VCaP (cell line): ENCODE results near the gene FOXM1.

Experiments used
- H3K27ac ChIP-seq: fragments of 450-650 bp; 2 replicates; pipeline ENCODE4 v1.5.1; 2017
- CTCF ChIP-seq: fragments of 450-650 bp; conservative IDR thresholded peaks from 2 replicates; pipeline ENCODE4 v1.5.1; 2017; ENCODE audit warnings: mild to moderate bottlenecking, moderate library complexity

Gene FOXM1

GRCh38 chr12:2813214-2814185, 63.5 kb downstream of the FOXM1 start:
- H3K27ac ChIP-seq: peak overlapping the region; percentile 95
- TF ChIP-seq CTCF: peak; percentile 88

GRCh38 chr12:2812290-2813213, 64.4 kb downstream of the FOXM1 start, which contains the start of gene ITFG2:
TSS of gene ITFG2 (plus strand) at chr12:2812668. CDS start at chr12:2812761, 93 bp downstream.
- TF ChIP-seq CTCF: no peak
- peak within 1 kb of the TSS; percentile 95 for H3K27ac ChIP-seq

GRCh38 chr12:2811801-2812200, 65.2 kb downstream of the FOXM1 start:
- peak overlapping the region; percentile 95 for H3K27ac ChIP-seq
- TF ChIP-seq CTCF: no peak
